GM18511 (cell line): ENCODE results near the gene DOCK9.

Experiments used
- ATAC-seq: cut with Tn5 transposase; IDR thresholded peaks from one replicate; pipeline ENCODE4 v1.9.1; 2021; ENCODE audit warnings: mild to moderate bottlenecking, moderate library complexity; ENCODE audit not compliant: unreplicated experiment

The DOCK9 gene

GRCh38 chr13:98998831-98999638, 21.2 kb upstream of the DOCK9 start:
- ATAC-seq = peak; percentile 71

GRCh38 chr13:98997738-98998641, 20.1 kb upstream of the DOCK9 start:
- ATAC-seq = peak; percentile 31

GRCh38 chr13:98997011-98997730, 19.3 kb upstream of the DOCK9 start:
- no peak for ATAC-seq

GRCh38 chr13:98996046-98996445, 18.2 kb upstream of the DOCK9 start:
- ATAC-seq = no peak

DNA sequence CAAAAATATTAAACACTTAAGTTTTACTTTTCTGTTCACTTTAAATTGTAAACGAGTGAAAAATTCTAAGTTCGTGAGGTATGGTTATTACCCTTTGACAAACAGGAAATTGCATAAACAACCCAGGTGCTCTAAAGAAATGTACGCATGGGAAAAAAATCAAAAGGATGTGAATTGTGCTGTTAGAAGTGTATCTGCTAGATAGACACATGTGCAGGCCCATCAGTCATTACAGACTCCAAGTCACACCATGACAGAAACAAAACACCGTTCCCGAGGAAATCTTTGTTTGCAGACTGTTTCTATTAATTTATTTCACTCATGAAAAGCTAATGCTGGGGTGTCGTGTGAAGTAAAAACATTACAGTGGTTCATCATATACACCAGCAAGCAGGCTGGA, 17.0 kb upstream of the DOCK9 start:
- ATAC-seq = no peak

GRCh38 chr13:98994080-98994479, 16.2 kb upstream of the DOCK9 start:
- ATAC-seq = no peak

DNA sequence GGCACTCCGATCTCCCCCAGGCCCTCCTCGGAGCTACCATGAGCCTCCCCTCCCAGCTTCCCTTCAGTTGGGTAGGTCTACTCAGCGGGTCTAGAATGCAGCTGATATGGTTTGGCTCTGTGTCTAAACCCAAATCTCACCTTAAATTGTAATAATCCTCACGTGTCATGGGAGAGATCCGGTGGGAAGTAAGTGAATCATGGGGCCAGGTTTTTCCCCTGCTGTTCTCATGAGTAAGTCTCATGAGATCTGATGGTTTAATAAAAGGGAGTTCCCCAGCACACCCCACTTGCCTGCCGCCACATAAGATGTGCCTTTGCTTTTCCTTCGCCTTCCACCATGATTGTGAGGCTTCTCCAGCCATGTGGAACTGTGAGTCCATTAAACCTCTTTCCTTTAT, 14.5 kb upstream of the DOCK9 start:
- peak; percentile 79 for ATAC-seq

DNA sequence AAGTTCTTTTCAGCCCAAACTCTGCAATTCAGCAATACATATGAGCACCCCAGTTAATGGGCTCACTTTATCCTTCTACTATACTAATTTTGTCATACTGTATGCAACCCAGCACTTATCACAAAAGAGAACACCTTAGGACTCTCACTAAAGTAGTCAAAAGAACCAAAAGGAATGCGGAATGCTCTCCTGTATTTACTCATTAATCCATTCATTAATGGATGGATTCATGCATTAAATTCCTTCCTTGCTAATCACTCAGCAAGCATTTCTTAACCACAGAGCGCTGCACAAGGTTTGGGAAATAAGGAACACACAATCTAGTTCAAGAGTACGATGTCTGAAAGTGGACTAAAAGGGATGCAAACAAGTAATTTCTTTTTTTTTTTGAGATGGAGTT, 12.8 kb upstream of the DOCK9 start:
- ATAC-seq = no peak

GRCh38 chr13:98989469-98990235, 11.8 kb upstream of the DOCK9 start:
- ATAC-seq = no peak

DNA sequence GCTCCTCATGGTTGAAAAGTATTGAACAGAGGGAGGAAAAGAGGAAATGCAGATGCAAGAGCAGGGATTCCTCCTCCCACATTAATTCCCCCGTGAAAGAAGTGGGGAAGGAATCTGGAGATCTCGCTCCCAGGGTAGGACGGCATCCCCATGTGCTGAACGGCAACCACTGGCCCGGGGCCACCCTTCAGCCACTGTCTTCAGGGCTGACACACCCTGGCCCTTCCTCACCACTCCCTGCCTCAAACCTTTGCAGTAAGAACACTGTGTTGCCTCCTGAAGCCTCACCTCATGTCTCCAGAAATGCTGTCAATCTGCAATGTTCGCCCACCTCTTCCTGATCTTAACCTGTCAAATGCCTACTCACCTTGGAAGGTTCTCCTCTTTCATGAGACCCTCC, 10.9 kb upstream of the DOCK9 start:
- no peak for ATAC-seq

- ATAC-seq = no peak
These were observed 10.4 kb upstream of the DOCK9 start for GRCh38 chr13:98988277-98988676.

GRCh38 chr13:98987275-98987674, 9.4 kb upstream of the DOCK9 start:
- ATAC-seq = no peak

- no peak for ATAC-seq
These were observed 8.5 kb upstream of the DOCK9 start for GRCh38 chr13:98986226-98986846.

DNA sequence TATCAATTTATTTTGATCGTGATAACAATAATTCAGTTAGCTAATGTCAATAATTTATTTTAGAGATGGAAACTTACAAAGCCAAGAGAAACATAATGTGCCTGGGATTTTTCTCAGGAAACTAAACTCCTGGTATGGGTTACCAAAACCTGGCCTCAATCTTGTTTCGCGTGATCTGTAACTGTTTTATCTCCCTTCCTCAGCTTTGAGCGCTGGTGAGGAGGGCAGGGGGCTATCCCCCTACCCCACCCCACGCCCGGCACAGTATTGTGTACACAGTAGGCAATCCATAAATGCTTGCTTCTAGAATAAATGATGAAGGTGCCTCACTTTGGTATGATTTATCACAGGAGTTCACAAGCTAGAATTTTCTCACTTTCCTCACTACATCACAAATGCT, 7.7 kb upstream of the DOCK9 start:
- ATAC-seq = no peak

- ATAC-seq = no peak
These were observed 7.1 kb upstream of the DOCK9 start for GRCh38 chr13:98984983-98985382.

- no peak for ATAC-seq
These were observed 6.3 kb upstream of the DOCK9 start for GRCh38 chr13:98984118-98984517.

GRCh38 chr13:98983182-98983581, 5.3 kb upstream of the DOCK9 start:
- no peak for ATAC-seq

GRCh38 chr13:98981369-98982080, 3.7 kb upstream of the DOCK9 start:
- ATAC-seq = no peak

GRCh38 chr13:98979012-98979660, 1.3 kb upstream of the DOCK9 start:
- no peak for ATAC-seq
